Heart right ventricle (tissue), 16 donors: ENCODE results near the gene HSPA4L. TPM values are rescaled to one million over a fixed set of nuclear protein-coding genes. Genes with fewer than 3 reads are reported as not detected.

Experiments used
- ATAC-seq, 8 donors: fragments of 200-7000 bp; cut with Tn5 transposase; one replicate each; pipeline ENCODE4 v1.9.1; 2020; ENCODE audit warnings: mild to moderate bottlenecking in 8 of 8, moderate library complexity in 8 of 8, moderate number of reproducible peaks in 1 of 8
- DNase-seq, 2 donors: peaks; one replicate each; pipeline ENCODE4 v3.0.0-alpha.2; 2020
- H3K27ac ChIP-seq, 10 donors: fragments of 200-600 bp; sonication (generic) in 2 of 10; one replicate each; pipeline versions ENCODE4 v1.5.0 to v1.8.0; 2020 to 2022; ENCODE audit warnings: mild to moderate bottlenecking in 3 of 10
- H3K27me3 ChIP-seq, 7 donors: fragments of 200-600 bp; one replicate each; pipeline ENCODE4 v1.8.0; 2021 to 2022; ENCODE audit warnings: mild to moderate bottlenecking in 2 of 7
- H3K36me3 ChIP-seq, 9 donors: fragments of 200-600 bp; sonication (generic) in 1 of 9; one replicate each; pipeline versions ENCODE4 v1.5.0 to v1.8.0; 2020 to 2022; ENCODE audit warnings: mild to moderate bottlenecking in 2 of 9
- H3K4me1 ChIP-seq, 9 donors: fragments of 200-600 bp; sonication (generic) in 1 of 9; one replicate each; pipeline versions ENCODE4 v1.5.0 to v1.8.0; 2020 to 2022; ENCODE audit warnings: mild to moderate bottlenecking in 4 of 9
- H3K4me3 ChIP-seq, 10 donors: fragments of 200-600 bp; sonication (generic) in 2 of 10; one replicate each; pipeline versions ENCODE4 v1.5.0 to v1.8.0; 2020 to 2022; ENCODE audit warnings: mild to moderate bottlenecking in 7 of 10, moderate library complexity in 2 of 10
- H3K9me3 ChIP-seq, 11 donors: fragments of 200-600 bp in 10 of 11; sonication (generic) in 2 of 11; one replicate each; pipeline versions ENCODE4 v1.5.0 to v1.8.0; 2013 to 2022; ENCODE audit warnings: mild to moderate bottlenecking in 2 of 11, control low read depth in 1 of 11, moderate library complexity in 1 of 11
- WGBS, 2 donors: extraction: QIAGEN DNeasy Blood & Tissue Kit; methylation state at CpG; one replicate each; pipeline ENCODE4 v1.1.7; 2013; ENCODE audit warnings: inconsistent platforms in 1 of 2; 5-methylcytosine and 5-hydroxymethylcytosine counted together
- intact Hi-C, 10 donors: fragments of 100-400 bp; cut with DNase I; formaldehyde crosslinking; loops; one replicate each; pipeline versions ENCODE4 v1.11.1 to v1.14.2; 2022
- polyA plus RNA-seq, 2 donors: library from polyadenylated mRNA; stranded (reverse); fragments of 200-250 nt; gene quantifications; one replicate each; pipeline ENCODE4 v1.2.3, GENCODE V29; 2013
- total RNA-seq, 10 donors: library from RNA; stranded (reverse); fragmentation: NEBNext Ultra II Directional in 3 of 10; extraction: Animal tissue kit (Norgen Biotek cat#: 25700) in 3 of 10; gene quantifications; one replicate each; pipeline versions ENCODE4 v1.2.1 to v1.2.4, GENCODE V29; 2021 to 2023
- TF ChIP-seq, protein P1 (sequence below), 9 donors: fragments of 200-600 bp; sonication (generic) in 2 of 9; IDR thresholded peaks; one replicate each; pipeline versions ENCODE4 v1.5.0 to v1.8.0; 2021 to 2022; ENCODE audit warnings: antibody characterized with exemption in 9 of 9, mild to moderate bottlenecking in 5 of 9, moderate library complexity in 1 of 9
- donor health status: Arrhythmogenic right ventricular cardiomyopathy.
- donor health status: ischemic (EF 13 %, LVEDD 7.1; RV severe dilation, severe dysfunction).
- donor health status: healthy with polysubstance abuse.
- donor health status: DM: no; HTN: yes; CAD: no.
- donor health status: DM: no; HTN: no; CAD: no.
- donor health status: ischemic (EF 25% LVEDD 6.9; RV normal size, moderate dysfunction).
- donor health status: ischemic (EF 25% LVEDD 5.7; RV mildly dilated, moderate dysfunction).
- donor health status: healthy.
- donor health status: DM: yes; HTN: yes; CAD: no.
- donor health status: Ischemic cardiomyopathy.
- donor health status: ischemic (EF 35%, LVEDD 5.7; RV mildly dilated, moderate dysfunction).
- donor health status: nonischemic (EF 11% LVEDD 7.7; RV severe dilation, severe dysfunction).
- donor health status: DM: yes; HTN: yes; CAD: no.
- donor health status: PGD.
- donor health status: ischemic (EF 29% LVEDD 5.4; RV normal size, mild dysfunction).
- donor health status: nonischemic (EF 23%, LVEDD 6.1; RV moderate dilation, normal function).

Gene HSPA4L
- total and polyA plus RNA-seq, 12 donors: 1.2 to 21.9 (median 11.1) TPM

DNA sequence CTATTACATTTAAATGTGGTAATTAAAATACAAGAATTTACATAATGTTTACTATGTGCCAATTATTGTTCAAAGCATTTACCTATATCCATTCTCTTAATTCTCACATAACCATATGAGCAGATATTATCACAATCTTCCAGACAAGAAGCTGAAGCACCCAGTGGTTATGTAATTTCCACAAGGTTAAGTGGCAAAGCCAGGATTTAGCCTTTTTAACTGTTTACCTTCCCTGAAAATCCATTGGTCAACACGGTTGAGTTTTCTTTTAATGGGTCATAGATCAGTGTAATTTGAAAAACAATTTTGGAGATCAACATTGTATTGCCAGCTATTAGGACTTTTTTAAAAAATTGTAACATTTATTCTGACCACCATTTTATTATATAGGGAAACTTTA is 11.4 kb downstream of the HSPA4L start:
- ATAC-seq (no peak), DNase-seq (no peak)
- Histone ChIP-seq H3K27me3 (no peaks in the 10 kb centered on the region), H3K4me1 (no peaks in the 10 kb centered on the region), H3K36me3 (no peaks in the 10 kb centered on the region), H3K4me3 (no peak overlapping the region), H3K27ac (no peak overlapping the region), H3K9me3 (no peaks in the 10 kb centered on the region)
- TF ChIP-seq, protein P1, sequence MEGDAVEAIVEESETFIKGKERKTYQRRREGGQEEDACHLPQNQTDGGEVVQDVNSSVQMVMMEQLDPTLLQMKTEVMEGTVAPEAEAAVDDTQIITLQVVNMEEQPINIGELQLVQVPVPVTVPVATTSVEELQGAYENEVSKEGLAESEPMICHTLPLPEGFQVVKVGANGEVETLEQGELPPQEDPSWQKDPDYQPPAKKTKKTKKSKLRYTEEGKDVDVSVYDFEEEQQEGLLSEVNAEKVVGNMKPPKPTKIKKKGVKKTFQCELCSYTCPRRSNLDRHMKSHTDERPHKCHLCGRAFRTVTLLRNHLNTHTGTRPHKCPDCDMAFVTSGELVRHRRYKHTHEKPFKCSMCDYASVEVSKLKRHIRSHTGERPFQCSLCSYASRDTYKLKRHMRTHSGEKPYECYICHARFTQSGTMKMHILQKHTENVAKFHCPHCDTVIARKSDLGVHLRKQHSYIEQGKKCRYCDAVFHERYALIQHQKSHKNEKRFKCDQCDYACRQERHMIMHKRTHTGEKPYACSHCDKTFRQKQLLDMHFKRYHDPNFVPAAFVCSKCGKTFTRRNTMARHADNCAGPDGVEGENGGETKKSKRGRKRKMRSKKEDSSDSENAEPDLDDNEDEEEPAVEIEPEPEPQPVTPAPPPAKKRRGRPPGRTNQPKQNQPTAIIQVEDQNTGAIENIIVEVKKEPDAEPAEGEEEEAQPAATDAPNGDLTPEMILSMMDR (IDR thresholded peaks at IDR 0.05): no peak
- intact Hi-C loops: no loop called here
- 74 to 80% methylated on average over 1 of the region's 1 CpG for WGBS, 2 donors

- H3K27ac ChIP-seq: no peak overlapping the region
- no peaks in the 10 kb centered on the region for H3K27me3 ChIP-seq
- TF ChIP-seq, protein P1 (IDR thresholded peaks at IDR 0.05): no peak
- ATAC-seq (no peak), DNase-seq (no peak)
- H3K4me1 ChIP-seq: no peaks in the 10 kb centered on the region
- peaks cover 0 to 52% (median 0%) of the 10 kb centered on the region in 9 donors for H3K36me3 ChIP-seq
- H3K4me3 ChIP-seq: no peak overlapping the region
- intact Hi-C loops: no loop called here
- no peaks in the 10 kb centered on the region for H3K9me3 ChIP-seq
Measured at GRCh38 chr4:127799711-127800110, 17.6 kb downstream of the HSPA4L start.

- 78 to 82% methylated on average over 6 of the region's 6 CpGs for WGBS, 2 donors
- Histone ChIP-seq H3K4me1 (no peaks in the 10 kb centered on the region), H3K27ac (no peak overlapping the region), H3K36me3 (peaks cover 0 to 88% (median 0%) of the 10 kb centered on the region in 9 donors), H3K4me3 (no peak overlapping the region), H3K27me3 (no peaks in the 10 kb centered on the region), H3K9me3 (no peaks in the 10 kb centered on the region)
- DNase-seq (no peak), ATAC-seq (no peak)
- TF ChIP-seq, protein P1 (IDR thresholded peaks at IDR 0.05): peak in 2 of 9 donors; percentile 11 to 12
- intact Hi-C loops: no loop called here
Measured at GRCh38 chr4:127809173-127809800, 27.2 kb downstream of the HSPA4L start.

DNA sequence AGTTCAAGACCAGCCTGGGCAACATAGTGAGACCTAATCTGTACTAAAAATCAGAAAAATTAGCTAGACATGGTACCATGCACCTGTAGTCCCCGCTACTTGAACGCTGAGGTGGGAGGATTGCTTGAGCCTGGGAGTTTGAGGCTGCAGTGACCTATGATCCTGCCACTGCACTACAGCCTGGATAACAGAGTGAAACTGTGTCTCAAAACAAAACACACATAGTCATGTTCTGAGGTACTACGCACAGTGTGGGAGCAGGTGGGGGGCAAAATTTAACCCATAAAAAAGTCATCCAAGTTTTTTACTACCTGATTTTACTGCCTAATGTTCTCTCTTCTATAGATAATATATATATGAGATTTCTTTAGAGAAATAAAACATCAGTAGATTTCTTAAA is 28.4 kb downstream of the HSPA4L start:
- intact Hi-C loops: loop anchor here in 1 of 10 donors (5.0 kb wide), 1 partner anchor 1863 kb away; no protein-coding TSS in a partner anchor
- Histone ChIP-seq H3K36me3 (peaks cover 0 to 75% (median 0%) of the 10 kb centered on the region in 9 donors), H3K9me3 (no peaks in the 10 kb centered on the region), H3K4me1 (no peaks in the 10 kb centered on the region), H3K27me3 (no peaks in the 10 kb centered on the region), H3K4me3 (no peak overlapping the region), H3K27ac (no peak overlapping the region)
- no peak for DNase-seq
- TF ChIP-seq, protein P1 (IDR thresholded peaks at IDR 0.05): no peak
- no peak for ATAC-seq
- 92 to 94% methylated on average over 3 of the region's 3 CpGs for WGBS, 2 donors
